BJ (cell line): ENCODE data around the gene TH. TPM values are rescaled to one million over a fixed set of nuclear protein-coding genes. Genes with fewer than 3 reads are reported as not detected.

Source experiments
- CTCF ChIA-PET: fragments of 350-600 bp; formaldehyde crosslinking; extraction: SDS; loops from one replicate; lab custom pipeline; 2021; ENCODE audit warnings: antibody characterized with exemption, inconsistent platforms; lab: Yijun Ruan, JAX
- POLR2A ChIA-PET: fragments of 300-600 bp; sonication (Branson Sonifier 250); formaldehyde crosslinking; extraction: SDS; loops from one replicate; lab custom pipeline; 2021; ENCODE audit warnings: antibody characterized with exemption; lab: Charles Lee
- DNase-seq: peaks from one replicate; pipeline ENCODE4 v3.0.0-alpha.2; 2011; ENCODE audit warnings: low read depth
- H3K27me3 ChIP-seq: 2 replicates; pipeline ENCODE4 v1.6.0; 2011; ENCODE audit warnings: low read length; ENCODE audit not compliant: control insufficient read depth, insufficient read depth
- H3K36me3 ChIP-seq: 2 replicates; pipeline ENCODE4 v1.5.1; 2011; ENCODE audit warnings: low read length; ENCODE audit not compliant: control insufficient read depth, insufficient read depth
- H3K4me3 ChIP-seq: 2 replicates; pipeline ENCODE4 v1.5.1; 2011; ENCODE audit warnings: low read depth, mild to moderate bottlenecking, control low read depth, low read length
- polyA plus RNA-seq: library from polyadenylated mRNA; depleted of rRNA; stranded (reverse); fragments of >200 nt; gene quantifications from 2 replicates; pipeline ENCODE4 v1.2.3, GENCODE V29; 2011
- TF ChIP-seq, protein P1 (sequence below): IDR thresholded peaks from 2 replicates; pipeline ENCODE4 v1.5.1; 2011; ENCODE audit warnings: low read depth, mild to moderate bottlenecking, control low read depth, inconsistent platforms, low read length, moderate library complexity; ENCODE audit not compliant: insufficient read depth

Gene TH
- polyA plus RNA-seq, 1 experiment, result not detected

DNA sequence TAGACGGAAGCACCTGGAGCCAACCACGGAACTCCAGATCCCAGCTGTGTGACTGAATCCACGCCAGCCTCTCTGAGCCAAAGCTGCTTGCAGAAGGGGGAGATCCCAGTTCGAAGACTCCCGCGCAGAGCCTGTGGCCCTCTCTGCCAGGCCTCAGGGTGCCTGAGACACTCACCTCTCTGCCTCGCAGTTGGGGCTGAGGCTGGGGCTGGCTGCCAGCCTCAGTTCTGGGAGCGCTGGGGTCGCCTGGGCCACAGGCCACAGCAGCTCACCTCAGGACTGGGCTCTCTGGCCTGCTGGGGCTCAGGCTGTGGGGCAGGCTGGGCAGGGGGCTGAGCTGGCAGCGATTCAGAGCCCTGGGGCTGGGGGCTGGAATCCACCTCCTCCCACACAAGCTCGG, 24.2 kb downstream of the TH start:
- H3K36me3 ChIP-seq, result no peaks in the 10 kb centered on the region
- ChIA-PET POLR2A (no interaction called here), CTCF (interaction anchor here (1.0 to 21.8 kb wide), 7 partner anchors 9 to 454 kb away, joined by 3 to 1066 read pairs (median 4); no protein-coding TSS in a partner anchor)

DNA sequence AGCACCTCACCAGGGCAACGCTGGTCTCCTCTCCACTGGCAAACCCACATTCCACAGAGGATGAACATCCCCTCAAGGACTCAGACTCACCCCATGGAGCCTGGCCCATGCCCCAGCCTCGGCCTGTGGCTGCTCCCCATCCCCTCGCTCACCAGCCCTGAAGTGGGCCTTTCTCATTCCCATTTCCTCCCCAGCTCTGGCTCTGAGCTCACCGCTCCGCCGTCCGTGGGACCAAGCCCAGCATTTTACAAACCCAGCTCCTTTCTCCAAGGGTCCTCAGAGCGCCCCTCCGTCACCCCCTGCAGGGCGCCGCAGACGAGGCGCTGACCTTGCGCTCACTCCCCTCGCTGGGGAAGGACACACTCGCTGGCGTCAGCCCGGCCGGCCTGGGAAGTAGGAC, 25.6 kb downstream of the TH start:
- DNase-seq, result no peak
- Histone ChIP-seq H3K27me3 (peaks cover 34% of the 10 kb centered on the region), H3K36me3 (no peaks in the 10 kb centered on the region), H3K4me3 (no peak overlapping the region)
- TF ChIP-seq, protein P1, sequence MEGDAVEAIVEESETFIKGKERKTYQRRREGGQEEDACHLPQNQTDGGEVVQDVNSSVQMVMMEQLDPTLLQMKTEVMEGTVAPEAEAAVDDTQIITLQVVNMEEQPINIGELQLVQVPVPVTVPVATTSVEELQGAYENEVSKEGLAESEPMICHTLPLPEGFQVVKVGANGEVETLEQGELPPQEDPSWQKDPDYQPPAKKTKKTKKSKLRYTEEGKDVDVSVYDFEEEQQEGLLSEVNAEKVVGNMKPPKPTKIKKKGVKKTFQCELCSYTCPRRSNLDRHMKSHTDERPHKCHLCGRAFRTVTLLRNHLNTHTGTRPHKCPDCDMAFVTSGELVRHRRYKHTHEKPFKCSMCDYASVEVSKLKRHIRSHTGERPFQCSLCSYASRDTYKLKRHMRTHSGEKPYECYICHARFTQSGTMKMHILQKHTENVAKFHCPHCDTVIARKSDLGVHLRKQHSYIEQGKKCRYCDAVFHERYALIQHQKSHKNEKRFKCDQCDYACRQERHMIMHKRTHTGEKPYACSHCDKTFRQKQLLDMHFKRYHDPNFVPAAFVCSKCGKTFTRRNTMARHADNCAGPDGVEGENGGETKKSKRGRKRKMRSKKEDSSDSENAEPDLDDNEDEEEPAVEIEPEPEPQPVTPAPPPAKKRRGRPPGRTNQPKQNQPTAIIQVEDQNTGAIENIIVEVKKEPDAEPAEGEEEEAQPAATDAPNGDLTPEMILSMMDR, result no peak
- ChIA-PET POLR2A (no interaction called here), CTCF (interaction anchor here (1.7 to 21.8 kb wide), 2 partner anchors 115 to 263 kb away, joined by 4 to 1066 read pairs; no protein-coding TSS in a partner anchor)

More for the DNA sequence above, 24.2 kb downstream of the TH start:
- TF ChIP-seq, protein P1, result no peak
- Histone ChIP-seq H3K4me3 (no peak overlapping the region), H3K27me3 (peaks cover 32% of the 10 kb centered on the region)
- DNase-seq, result no peak

GRCh38 chr11:2144544-2145248, 26.9 kb downstream of the TH start:
- H3K4me3 ChIP-seq, result no peak overlapping the region
- no peaks in the 10 kb centered on the region for H3K36me3 ChIP-seq
- POLR2A ChIA-PET, result no interaction called here
- CTCF ChIA-PET, result interaction anchor here (21.8 kb wide), 1 partner anchor 114 kb away, joined by 1066 read pairs; no protein-coding TSS in a partner anchor
- TF ChIP-seq, protein P1, result no peak
- peaks cover 33% of the 10 kb centered on the region for H3K27me3 ChIP-seq
- DNase-seq, result no peak

DNA sequence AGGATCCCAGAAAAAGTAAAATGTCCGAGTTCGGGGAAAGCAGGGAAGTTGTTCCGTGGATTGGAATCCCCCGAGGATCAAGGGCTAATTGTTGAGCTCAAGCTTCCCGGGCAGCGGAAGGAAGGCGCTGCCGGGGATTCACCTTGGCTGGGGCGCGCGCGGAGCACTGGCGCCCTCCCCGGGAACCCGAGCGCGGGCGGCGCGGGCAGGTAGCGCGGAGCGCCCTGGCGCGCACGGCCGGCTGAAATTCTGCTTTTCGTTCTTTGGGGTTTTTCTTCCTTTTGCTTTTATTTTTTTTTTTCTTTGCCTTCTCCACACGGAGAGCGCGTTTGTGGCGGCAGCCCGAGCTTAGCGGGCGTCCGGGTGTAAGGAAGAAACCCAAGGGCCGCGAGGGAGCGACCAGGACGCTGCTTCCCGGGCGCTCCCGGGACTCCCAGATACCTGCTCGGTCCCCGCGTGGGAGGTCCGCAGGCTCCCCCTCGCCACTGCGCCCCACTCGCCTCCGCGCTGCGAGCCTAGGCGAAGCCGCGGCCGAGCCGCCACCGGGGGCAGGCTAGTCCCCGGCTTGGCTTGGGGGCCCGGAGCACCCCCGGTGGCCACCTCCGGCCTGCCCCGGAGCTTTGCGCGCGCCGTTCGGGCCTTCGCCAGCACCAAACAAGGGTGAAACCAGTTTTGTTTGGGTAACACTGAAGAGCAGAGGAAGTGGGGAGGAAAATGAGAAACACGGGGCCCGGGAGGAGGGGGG, 27.6 kb downstream of the TH start:
- DNase-seq, result no peak
- no peak overlapping the region for H3K4me3 ChIP-seq
- POLR2A ChIA-PET, result no interaction called here
- H3K27me3 ChIP-seq, result peaks cover 33% of the 10 kb centered on the region
- CTCF ChIA-PET, result interaction anchor here (0.6 to 21.8 kb wide), 5 partner anchors 8 to 525 kb away, joined by 3 to 1066 read pairs (median 4); no protein-coding TSS in a partner anchor
- TF ChIP-seq, protein P1, result no peak
- no peaks in the 10 kb centered on the region for H3K36me3 ChIP-seq

GRCh38 chr11:2143477-2143798, 28.2 kb downstream of the TH start:
- no peaks in the 10 kb centered on the region for H3K36me3 ChIP-seq
- DNase-seq, result no peak
- H3K4me3 ChIP-seq, result no peak overlapping the region
- ChIA-PET POLR2A (no interaction called here), CTCF (interaction anchor here (0.6 to 21.8 kb wide), 6 partner anchors 8 to 524 kb away, joined by 3 to 1066 read pairs (median 4); no protein-coding TSS in a partner anchor)
- TF ChIP-seq, protein P1, result no peak
- peaks cover 33% of the 10 kb centered on the region for H3K27me3 ChIP-seq
